ENCODE measurements around the gene IGSF3.

Gene IGSF3

DNA sequence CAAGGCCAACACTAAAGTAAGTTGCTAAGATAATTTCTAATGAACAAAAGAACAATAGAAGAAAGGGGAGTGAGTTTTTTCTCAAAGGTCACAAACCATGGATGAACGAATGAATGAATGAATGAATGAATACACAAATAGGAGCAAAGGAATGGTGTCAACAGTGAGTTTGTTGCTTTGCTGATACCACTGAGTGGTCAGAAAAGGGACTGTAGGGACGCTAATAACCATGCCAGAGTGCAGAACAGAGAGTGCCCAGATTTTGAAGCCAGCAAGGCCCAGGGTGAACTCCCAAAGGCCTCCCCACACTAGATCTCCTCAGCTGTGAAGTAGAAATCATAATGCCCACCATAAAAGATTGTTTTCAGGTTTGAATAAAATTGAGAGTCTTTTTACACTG, 112.6 kb downstream of the IGSF3 start:
- TF ChIP-seq, protein P1, sequence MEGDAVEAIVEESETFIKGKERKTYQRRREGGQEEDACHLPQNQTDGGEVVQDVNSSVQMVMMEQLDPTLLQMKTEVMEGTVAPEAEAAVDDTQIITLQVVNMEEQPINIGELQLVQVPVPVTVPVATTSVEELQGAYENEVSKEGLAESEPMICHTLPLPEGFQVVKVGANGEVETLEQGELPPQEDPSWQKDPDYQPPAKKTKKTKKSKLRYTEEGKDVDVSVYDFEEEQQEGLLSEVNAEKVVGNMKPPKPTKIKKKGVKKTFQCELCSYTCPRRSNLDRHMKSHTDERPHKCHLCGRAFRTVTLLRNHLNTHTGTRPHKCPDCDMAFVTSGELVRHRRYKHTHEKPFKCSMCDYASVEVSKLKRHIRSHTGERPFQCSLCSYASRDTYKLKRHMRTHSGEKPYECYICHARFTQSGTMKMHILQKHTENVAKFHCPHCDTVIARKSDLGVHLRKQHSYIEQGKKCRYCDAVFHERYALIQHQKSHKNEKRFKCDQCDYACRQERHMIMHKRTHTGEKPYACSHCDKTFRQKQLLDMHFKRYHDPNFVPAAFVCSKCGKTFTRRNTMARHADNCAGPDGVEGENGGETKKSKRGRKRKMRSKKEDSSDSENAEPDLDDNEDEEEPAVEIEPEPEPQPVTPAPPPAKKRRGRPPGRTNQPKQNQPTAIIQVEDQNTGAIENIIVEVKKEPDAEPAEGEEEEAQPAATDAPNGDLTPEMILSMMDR (IDR thresholded peaks at IDR 0.05; ENCODE audit: low read depth, low read length): no peak
- no peak for DNase-seq (ENCODE audit: low read depth in 2 of 2)
- H3K4me3 ChIP-seq (replicated peaks in 1 of 2; ENCODE audit: low read depth in 2 of 2, low read length in 2 of 2): no peak overlapping the region

- no peak overlapping the region for H3K4me3 ChIP-seq (replicated peaks in 1 of 2; ENCODE audit: low read depth in 2 of 2, low read length in 2 of 2)
- TF ChIP-seq, protein P1 (IDR thresholded peaks at IDR 0.05; ENCODE audit: low read depth, low read length): no peak
- no peak for DNase-seq (ENCODE audit: low read depth in 2 of 2)
Measured at GRCh38 chr1:116553386-116554115, 114.0 kb downstream of the IGSF3 start.

GRCh38 chr1:116546354-116546977, 121.1 kb downstream of the IGSF3 start:
- no peak overlapping the region for H3K4me3 ChIP-seq (replicated peaks in 1 of 2; ENCODE audit: low read depth in 2 of 2, low read length in 2 of 2)
- TF ChIP-seq, protein P1 (IDR thresholded peaks at IDR 0.05; ENCODE audit: low read depth, low read length): no peak
- no peak for DNase-seq (ENCODE audit: low read depth in 2 of 2)

GRCh38 chr1:116545359-116545705, 122.2 kb downstream of the IGSF3 start:
- TF ChIP-seq, protein P1 (IDR thresholded peaks at IDR 0.05; ENCODE audit: low read depth, low read length): no peak
- no peak overlapping the region for H3K4me3 ChIP-seq (replicated peaks in 1 of 2; ENCODE audit: low read depth in 2 of 2, low read length in 2 of 2)
- DNase-seq (ENCODE audit: low read depth in 2 of 2): no peak

DNA sequence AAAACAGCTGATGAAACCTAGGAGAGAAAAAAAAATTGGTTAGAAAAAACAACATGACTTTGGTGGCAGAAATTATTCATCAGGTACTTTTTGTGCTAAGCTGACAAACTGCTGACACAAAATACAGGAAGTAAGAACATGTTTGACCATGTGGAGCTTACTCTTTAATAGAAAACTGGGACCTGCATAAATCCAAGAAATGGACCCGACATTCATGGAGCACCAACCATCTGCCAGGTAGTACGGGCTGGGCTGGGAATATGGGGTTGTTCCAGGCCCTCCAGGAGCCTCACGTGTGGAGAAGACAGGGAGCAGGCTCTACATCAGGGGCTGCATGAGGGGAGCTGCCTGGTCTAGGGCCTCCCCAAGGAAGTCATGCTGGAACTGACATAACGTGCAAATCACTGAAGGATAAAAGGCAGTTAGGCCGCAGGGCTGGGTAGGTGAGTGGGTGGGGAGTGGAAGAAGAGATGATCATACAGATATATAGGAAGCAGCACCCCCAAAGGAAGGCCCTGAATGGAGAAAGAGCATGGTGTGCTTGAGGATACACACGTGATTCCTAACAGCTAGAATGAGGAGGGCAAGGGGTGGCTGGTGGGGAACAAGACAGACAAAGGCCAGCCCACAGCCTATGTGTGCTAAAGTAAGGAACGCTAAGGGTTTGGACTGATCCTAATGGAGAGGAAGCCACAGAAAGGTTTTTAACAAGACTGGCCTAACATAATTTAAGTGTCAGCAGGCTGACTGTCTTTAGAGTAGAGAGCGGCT, 122.8 kb downstream of the IGSF3 start:
- no peak for DNase-seq (ENCODE audit: low read depth in 2 of 2)
- TF ChIP-seq, protein P1 (IDR thresholded peaks at IDR 0.05; ENCODE audit: low read depth, low read length): no peak
- H3K4me3 ChIP-seq (replicated peaks in 1 of 2; ENCODE audit: low read depth in 2 of 2, low read length in 2 of 2): no peak overlapping the region

DNA sequence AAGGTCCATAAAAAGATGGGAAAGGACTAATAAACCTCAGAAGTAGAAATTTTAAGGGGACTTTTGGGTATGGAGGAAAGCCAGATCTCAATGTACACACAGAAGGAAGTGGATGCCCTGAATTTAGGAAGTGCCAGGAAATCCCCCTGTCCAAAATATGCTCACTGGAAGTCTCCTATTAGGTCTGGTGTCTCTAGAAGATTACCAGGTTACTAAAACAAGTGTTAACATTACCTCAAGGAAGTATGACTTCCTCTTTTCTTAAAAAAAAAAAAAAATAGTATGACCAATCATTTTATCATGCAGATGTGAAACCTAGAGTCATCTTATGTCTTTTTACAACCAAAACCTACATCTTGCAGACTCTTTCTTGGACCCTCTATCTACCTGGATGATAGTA, 127.4 kb downstream of the IGSF3 start:
- no peak overlapping the region for H3K4me3 ChIP-seq (replicated peaks in 1 of 2; ENCODE audit: low read depth in 2 of 2, low read length in 2 of 2)
- TF ChIP-seq, protein P1 (IDR thresholded peaks at IDR 0.05; ENCODE audit: low read depth, low read length): no peak
- DNase-seq (ENCODE audit: low read depth in 2 of 2): no peak
